ENCODE measurements around the gene CCDC88C.

The CCDC88C gene

DNA sequence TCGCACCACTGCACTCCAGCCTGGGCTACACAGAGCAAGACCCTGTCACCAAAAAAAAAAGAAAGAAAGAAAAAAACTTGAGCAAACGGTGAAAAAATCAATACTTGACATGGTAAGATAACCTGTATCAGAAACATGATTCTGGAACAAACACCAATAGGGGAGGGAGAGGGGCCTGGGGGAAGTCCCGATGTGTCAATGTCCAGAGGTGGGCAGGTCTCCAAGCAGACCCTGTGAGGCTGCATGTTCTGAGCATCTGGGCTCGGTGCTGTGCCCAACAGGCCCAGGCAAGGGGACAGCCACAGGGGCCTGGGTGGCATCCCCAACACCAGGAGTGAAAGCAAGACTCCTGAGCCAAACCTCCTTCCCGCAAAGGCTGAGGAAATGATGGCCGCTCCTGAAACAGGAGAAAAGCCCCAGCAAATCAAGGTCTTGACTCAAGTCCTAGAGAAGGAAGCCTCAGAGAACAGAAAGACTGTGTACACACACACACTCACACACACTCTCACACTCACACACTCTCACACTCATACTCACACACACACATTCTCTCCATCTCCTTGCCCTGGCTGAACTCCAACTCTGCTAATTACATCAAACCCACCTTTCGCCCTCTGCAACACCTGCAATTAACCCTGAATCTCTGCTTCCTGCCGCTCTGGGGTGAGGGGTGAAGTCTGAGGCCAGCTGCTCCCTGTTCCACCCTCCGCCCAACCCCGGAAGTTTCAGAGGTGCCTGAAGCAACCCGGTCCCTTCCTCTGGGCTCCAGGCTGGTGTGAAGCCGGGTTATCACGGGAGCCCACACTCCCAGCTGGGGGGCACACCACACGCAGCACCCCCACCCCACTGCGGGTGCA lies 20.4 kb downstream of the CCDC88C start:
- DNase-seq (ENCODE audit: low read depth), result no peak

- no peak for DNase-seq (ENCODE audit: low read depth)
These were observed 21.5 kb downstream of the CCDC88C start for GRCh38 chr14:91396013-91396660.

DNA sequence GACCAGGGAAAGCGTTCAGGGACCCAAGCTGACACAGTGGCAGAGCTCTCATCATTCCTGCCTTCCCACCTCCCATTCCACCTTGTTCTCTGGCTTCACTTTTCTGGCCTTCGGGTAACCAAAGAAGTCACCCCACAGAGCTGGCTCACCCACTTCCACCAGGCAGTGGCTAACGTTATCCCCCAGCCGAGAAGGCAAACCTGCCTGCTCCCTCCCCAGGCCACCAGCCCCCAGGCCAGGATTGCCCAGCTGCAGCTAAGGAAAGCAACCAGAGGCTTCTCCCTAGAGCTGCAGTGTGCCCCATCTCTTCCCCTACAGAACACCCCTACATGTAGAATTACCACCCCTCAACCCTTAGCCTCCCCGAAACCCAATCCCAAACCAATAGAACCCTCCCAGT lies 22.2 kb downstream of the CCDC88C start:
- no peak for DNase-seq (ENCODE audit: low read depth)

- DNase-seq (ENCODE audit: low read depth), result no peak
These were observed 23.2 kb downstream of the CCDC88C start for GRCh38 chr14:91394105-91395081.

- DNase-seq (ENCODE audit: low read depth), result no peak
These were observed 24.9 kb downstream of the CCDC88C start for GRCh38 chr14:91392623-91393303.

DNA sequence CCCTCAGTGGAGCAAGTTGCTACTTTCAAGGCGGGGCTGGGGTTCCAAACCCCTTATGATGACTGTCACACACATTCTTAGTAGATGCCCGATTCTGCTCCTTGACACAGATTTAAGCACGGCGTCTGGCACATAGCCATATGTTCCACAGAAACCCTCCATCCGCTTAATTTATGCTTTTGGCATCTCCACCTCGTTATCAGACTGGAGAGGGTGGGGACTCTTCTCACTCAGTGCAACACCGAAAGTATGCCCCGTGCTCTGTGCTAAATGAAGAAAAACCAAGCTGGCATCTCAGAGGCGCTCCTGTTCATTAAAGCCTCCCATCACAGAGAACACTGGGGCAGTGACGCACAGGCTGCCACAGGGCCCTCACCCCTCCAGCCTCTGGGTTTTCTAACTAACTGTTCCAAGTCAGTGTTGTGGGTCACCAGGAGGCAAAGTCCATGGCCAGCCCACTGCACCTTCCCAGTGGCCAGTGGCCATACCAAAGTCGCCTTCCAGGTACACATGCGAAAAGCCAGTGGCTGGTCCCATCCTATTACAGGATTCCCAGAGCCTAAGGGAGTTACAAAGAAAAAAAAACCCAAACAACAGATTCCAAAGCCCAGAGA lies 27.3 kb downstream of the CCDC88C start:
- DNase-seq (ENCODE audit: low read depth), result no peak

DNA sequence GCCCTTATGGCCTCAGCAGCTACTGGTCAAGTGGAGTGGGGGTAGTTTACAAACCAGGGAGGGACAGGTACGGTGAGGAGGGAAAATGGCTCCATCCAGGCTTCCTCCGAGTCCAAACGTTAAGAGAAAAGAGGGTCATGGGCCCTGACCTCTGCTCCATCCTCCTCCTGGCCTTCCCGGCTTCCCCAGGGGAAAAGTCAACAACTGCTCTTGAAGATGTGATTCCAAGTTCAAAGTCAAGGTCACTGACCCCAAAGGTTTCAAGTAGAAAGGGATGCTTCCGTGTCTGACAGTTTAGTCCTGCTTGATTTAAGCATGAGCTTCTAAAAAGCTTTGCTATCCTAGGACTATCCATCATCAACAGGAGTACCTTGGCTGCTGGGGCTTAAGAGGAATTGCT lies 28.5 kb downstream of the CCDC88C start:
- DNase-seq (ENCODE audit: low read depth), result no peak

GRCh38 chr14:91388551-91388975 lies 29.1 kb downstream of the CCDC88C start:
- no peak for DNase-seq (ENCODE audit: low read depth)

DNA sequence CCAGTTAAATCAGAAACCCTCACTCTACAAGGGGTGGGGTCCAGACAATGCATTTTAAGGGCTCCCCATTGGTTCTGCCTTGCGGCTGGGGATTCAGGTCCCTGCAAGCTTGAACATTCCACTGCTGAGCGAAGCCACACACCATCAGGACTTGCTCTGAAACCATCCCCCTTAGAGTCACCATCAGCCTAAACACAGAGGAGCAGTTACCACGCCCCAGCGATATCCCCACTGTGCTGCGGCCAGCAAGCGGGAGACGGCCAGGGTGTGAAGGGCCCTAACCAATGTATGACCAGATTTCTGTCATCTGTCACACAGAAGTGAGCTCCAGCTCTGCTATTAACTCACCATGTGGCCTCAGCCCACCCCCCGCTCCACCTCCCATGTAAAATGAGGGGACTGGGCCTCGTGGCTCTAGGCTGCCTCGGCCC lies 29.7 kb downstream of the CCDC88C start:
- no peak for DNase-seq (ENCODE audit: low read depth)

DNA sequence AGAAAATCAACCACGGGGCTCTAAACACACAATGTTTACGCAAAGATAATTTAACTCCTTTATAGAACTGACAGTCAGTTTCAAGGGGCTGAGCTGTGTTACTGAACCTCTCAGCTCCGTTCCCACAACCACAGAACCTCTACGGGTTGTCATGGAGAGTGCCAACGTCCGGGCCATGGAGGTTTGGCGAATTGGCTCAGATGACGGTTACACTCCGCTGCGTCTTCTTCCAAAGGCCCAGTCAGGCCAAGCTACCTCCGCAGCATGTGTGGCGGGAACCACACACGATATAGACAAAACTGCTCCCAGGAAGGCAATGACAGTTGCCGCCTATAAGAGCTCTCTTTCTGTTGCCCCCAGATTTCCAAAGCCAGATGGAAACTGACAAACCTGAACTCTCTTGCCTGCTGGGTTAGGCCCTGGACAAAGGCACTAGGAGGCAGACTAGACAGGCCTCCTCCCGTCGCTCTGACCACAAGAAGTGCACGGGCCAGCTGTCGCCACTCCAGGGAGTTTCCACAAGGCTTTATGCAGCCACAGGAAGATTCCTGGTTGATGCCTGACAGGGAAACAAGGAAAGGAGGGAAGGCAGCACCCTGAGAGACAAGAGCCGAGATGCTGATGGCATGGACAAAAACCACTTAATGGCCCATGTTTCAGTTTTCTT lies 30.3 kb downstream of the CCDC88C start:
- no peak for DNase-seq (ENCODE audit: low read depth)

GRCh38 chr14:91385697-91386096 lies 31.9 kb downstream of the CCDC88C start:
- DNase-seq (ENCODE audit: low read depth), result no peak

DNA sequence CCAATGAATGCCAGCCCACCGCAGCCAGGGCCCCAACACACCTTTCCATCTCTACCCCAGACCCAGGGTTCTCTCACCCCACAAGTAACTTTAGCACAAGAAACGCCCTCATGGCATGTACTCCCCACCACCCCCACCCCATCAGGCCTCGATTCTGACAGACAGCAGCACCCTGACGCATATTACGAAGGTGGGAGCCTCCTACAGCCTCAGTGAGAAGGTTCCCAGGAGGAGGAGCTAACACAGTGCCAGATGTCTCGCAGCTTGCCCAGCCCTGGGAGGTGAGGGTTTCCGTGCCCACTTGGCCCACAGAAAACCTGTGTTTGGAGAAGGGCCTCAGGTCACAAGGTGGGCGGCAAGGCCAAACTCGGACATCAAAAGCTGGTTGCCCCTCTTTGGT lies 32.4 kb downstream of the CCDC88C start:
- DNase-seq (ENCODE audit: low read depth), result no peak

GRCh38 chr14:91383439-91383838 lies 34.2 kb downstream of the CCDC88C start:
- DNase-seq (ENCODE audit: low read depth), result no peak

GRCh38 chr14:91381801-91382670 lies 35.6 kb downstream of the CCDC88C start:
- DNase-seq (ENCODE audit: low read depth), result no peak

DNA sequence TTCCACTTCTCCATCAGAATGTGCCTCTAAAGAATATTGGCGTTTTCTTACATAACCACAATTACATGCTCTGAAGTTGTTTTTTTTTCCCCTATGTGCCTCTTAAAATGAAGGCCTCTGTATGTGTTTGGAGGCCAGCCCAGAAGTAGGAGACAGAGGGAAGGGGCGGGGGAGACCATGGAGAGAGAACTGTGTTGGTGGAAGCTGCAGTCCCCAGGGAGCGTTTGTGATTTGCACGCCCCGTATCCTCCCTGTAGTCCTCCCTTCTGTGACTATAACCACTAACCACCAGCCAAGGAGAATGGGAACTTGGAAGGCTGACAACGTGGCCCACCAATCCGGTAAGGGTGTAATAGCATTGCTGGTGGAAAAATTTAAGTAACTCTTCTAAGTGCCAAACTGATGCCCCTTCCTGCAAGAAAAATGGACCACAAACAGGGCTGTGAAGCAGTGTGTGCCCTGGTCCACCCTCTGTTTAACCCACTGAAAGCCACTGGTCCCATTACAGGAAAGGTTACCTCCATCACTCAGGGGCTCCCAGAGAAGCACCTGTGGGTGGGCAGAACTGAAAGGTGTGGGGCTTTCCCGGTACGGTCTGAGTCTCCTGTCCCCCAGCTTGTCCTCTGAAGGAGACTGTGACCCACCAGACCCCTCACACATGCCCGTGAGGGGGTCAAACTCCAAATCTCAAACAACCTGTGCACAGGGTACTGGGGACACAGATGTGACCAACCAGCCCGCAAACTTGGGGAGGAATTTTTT lies 36.8 kb downstream of the CCDC88C start:
- no peak for DNase-seq (ENCODE audit: low read depth)

GRCh38 chr14:91380123-91380522 lies 37.5 kb downstream of the CCDC88C start:
- DNase-seq (ENCODE audit: low read depth), result no peak

- DNase-seq (ENCODE audit: low read depth), result no peak
These were observed 38.1 kb downstream of the CCDC88C start for GRCh38 chr14:91379579-91379932.

DNA sequence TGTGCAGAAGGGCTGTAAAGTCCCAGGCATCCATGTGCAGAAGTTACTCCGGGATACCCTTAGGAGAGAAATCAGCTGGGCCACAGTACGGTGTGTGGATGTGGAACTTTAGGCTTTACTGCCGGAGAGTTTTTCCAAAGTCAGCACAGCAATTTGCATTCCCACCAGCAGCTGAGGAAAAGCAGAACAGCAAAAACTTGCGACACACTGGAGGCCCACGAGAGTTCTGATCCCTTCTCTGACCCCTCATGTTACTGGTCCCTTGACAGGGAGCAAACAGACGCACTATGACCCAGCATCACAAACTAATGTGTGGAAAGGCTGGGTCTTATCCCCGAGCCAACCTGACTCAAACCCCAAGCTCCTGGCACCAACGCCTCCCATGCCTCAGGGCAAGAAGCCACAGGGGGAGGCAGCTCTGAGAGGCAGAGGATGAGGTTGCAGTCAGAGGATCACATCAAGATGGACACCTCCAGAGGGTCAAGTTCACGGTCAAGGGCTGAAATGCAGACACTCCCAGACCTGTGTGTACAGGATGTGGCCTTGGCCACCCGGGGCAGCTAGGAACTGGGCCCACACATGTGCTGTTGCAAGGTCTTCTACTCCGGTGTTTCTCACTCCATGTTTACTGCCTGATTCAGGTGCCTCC lies 38.6 kb downstream of the CCDC88C start:
- DNase-seq (ENCODE audit: low read depth), result no peak
